GM12878 (cell line): ENCODE measurements around the gene KMO. TPM values are rescaled to one million over a fixed set of nuclear protein-coding genes. Genes with fewer than 3 reads are reported as not detected.

Experiments used
- ATAC-seq: fragments of 200-7000 bp; cut with Tn5 transposase; 3 replicates; pipeline ENCODE4 v1.9.1; 2020; ENCODE audit warnings: mild to moderate bottlenecking, moderate library complexity
- BruUV-seq: library from RNA; stranded (reverse); fragments of 400-500 nt; replicated peaks from 2 replicates; lab custom pipeline; 2021; lab: Mats Ljungman, UMichigan
- CTCF ChIA-PET: fragments of 300-600 bp; sonication (Branson Sonifier 250); formaldehyde crosslinking; extraction: SDS; loops from one replicate; lab custom pipeline; 2021; ENCODE audit warnings: inconsistent platforms; lab: Yijun Ruan, JAX
- POLR2A ChIA-PET: fragments of 350-600 bp; formaldehyde crosslinking; extraction: SDS; loops from one replicate; lab custom pipeline; 2021; ENCODE audit warnings: inconsistent platforms; lab: Charles Lee
- RAD21 ChIA-PET: fragments of 300-600 bp; sonication (Branson Sonifier 250); formaldehyde crosslinking; loops from one replicate; lab custom pipeline; 2023; ENCODE audit warnings: antibody characterized with exemption; ENCODE audit not compliant: unreplicated experiment; lab: Charles Lee
- SMC1A ChIA-PET: fragments of 300-600 bp; sonication (Branson Sonifier 250); formaldehyde crosslinking; loops from one replicate; lab custom pipeline; 2023; ENCODE audit not compliant: unreplicated experiment, uncharacterized antibody; lab: Charles Lee
- DNase-seq: peaks from one replicate; pipeline ENCODE4 v3.0.0-alpha.2; 2011; ENCODE audit warnings: low read depth, low spot score
- FAIRE-seq: peaks from 3 replicates; lab custom pipeline; 2011; peaks lifted over from hg19 to GRCh38; lab: Jason Lieb, UNC
- H2AFZ ChIP-seq: 2 replicates; pipeline ENCODE4 v1.6.0; 2011; ENCODE audit warnings: low read depth, low read length, control low read depth; ENCODE audit not compliant: control insufficient read depth
- H3K27ac ChIP-seq: 2 replicates; pipeline ENCODE4 v1.5.1; 2011; ENCODE audit warnings: control low read depth; ENCODE audit not compliant: control insufficient read depth, insufficient read depth
- H3K27me3 ChIP-seq, 2 experiments: replicated peaks in 1 of 2; 2 replicates each; pipeline versions ENCODE4 v1.6.0 to v1.6.1; 2011; ENCODE audit warnings: low read length in 1 of 2; ENCODE audit not compliant: control insufficient read depth in 2 of 2, insufficient read depth in 2 of 2
- H3K36me3 ChIP-seq, 2 experiments: 2 replicates each; pipeline ENCODE4 v1.5.1; 2011; ENCODE audit warnings: low read length in 1 of 2; ENCODE audit not compliant: control insufficient read depth in 2 of 2, insufficient read depth in 2 of 2
- H3K4me1 ChIP-seq: 2 replicates; pipeline ENCODE4 v1.6.1; 2011; ENCODE audit warnings: mild to moderate bottlenecking, low read length, moderate library complexity, mixed read lengths; ENCODE audit not compliant: control insufficient read depth, insufficient read depth
- H3K4me2 ChIP-seq: 2 replicates; pipeline ENCODE4 v1.6.0; 2011; ENCODE audit warnings: control low read depth; ENCODE audit not compliant: control insufficient read depth, insufficient read depth
- H3K4me3 ChIP-seq: fragments of 200-600 bp; sonication (generic); 2 replicates; pipeline ENCODE4 v1.5.1; 2016
- H3K79me2 ChIP-seq: 2 replicates; pipeline ENCODE4 v1.6.0; 2011; ENCODE audit warnings: low read length; ENCODE audit not compliant: control insufficient read depth, insufficient read depth
- H3K9ac ChIP-seq: 2 replicates; pipeline ENCODE4 v1.8.0; 2011; ENCODE audit warnings: low read length, control low read depth, mixed read lengths; ENCODE audit not compliant: control insufficient read depth, insufficient read depth
- H3K9me3 ChIP-seq: replicated peaks from 3 replicates; pipeline ENCODE4 v1.5.1; 2011; ENCODE audit warnings: mild to moderate bottlenecking, low read length; ENCODE audit not compliant: control insufficient read depth, insufficient read depth
- H4K20me1 ChIP-seq: 2 replicates; pipeline ENCODE4 v1.6.0; 2011; ENCODE audit not compliant: control insufficient read depth, insufficient read depth
- REST ChIP-seq: IDR thresholded peaks from 2 replicates; pipeline ENCODE4 v1.6.1; 2012; ENCODE audit warnings: mild to moderate bottlenecking, low read depth, low read length
- ZNF217 ChIP-seq: fragments of 450-650 bp; IDR thresholded peaks from 2 replicates; pipeline ENCODE4 v1.6.1; 2017; ENCODE audit warnings: antibody characterized with exemption, mild to moderate bottlenecking
- WGBS: methylation state at CpG from one replicate; pipeline ENCODE4 v1.1.6; 2016; ENCODE audit warnings: low lambda C conversion rate; ENCODE audit not compliant: insufficient replicate concordance, insufficient coverage; ENCODE audit errors: missing lambda C conversion rate; 5-methylcytosine and 5-hydroxymethylcytosine counted together
- in situ Hi-C: fragments of 300-500 bp; cut with MboI; formaldehyde crosslinking; loops from 9 replicates; pipeline ENCODE4 v1.14.3; 2018; ENCODE audit warnings: mixed read lengths
- intact Hi-C: fragments of 100-400 bp; cut with micrococcal nuclease; formaldehyde crosslinking; loops from one replicate; pipeline ENCODE4 v1.14.2; 2022; ENCODE audit not compliant: unreplicated experiment
- polyA plus RNA-seq, 11 experiments: library from polyadenylated mRNA; depleted of rRNA in 4 of 11; unstranded in 6 of 11; stranded (reverse) in 5 of 11; fragments of >200 nt; fragmentation: Nextera tagmentation in 4 of 11; fragmentation: Illumina TruSeq in 1 of 11; extraction: Ambion mirVana in 4 of 11; extraction: Trizol in 1 of 11; gene quantifications; 1 replicate in 1 of 11; 2 replicates in 10 of 11; pipeline versions ENCODE4 v1.2.1 to v1.2.3, GENCODE V29; 2011 to 2016; ENCODE audit warnings: inconsistent platforms in 2 of 11, missing spikeins in 2 of 11, low read depth in 1 of 11
- total RNA-seq, 4 experiments: library from RNA; depleted of rRNA in 3 of 4; stranded (reverse); fragments of >200 nt in 3 of 4; fragmentation: Illumina TruSeq in 1 of 4; extraction: Trizol in 1 of 4; gene quantifications; 2 replicates each; pipeline versions ENCODE4 v1.2.1 to v1.2.3, GENCODE V29; 2013 to 2021
- TF ChIP-seq, protein P1 (sequence below): IDR thresholded peaks from 2 replicates; pipeline ENCODE4 v1.6.1; 2012; ENCODE audit warnings: improper control_type of control experiment, low read depth, low read length; ENCODE audit not compliant: insufficient replicate concordance

Gene KMO
- total and polyA plus RNA-seq, 10 of the 15 experiments (the other 5 are each of a cell fraction or from before 2014, with no cell fraction given), result 0.68 to 5.9 (median 1.5) TPM

- TF ChIP-seq REST, result no peak
- TF ChIP-seq, protein P1, sequence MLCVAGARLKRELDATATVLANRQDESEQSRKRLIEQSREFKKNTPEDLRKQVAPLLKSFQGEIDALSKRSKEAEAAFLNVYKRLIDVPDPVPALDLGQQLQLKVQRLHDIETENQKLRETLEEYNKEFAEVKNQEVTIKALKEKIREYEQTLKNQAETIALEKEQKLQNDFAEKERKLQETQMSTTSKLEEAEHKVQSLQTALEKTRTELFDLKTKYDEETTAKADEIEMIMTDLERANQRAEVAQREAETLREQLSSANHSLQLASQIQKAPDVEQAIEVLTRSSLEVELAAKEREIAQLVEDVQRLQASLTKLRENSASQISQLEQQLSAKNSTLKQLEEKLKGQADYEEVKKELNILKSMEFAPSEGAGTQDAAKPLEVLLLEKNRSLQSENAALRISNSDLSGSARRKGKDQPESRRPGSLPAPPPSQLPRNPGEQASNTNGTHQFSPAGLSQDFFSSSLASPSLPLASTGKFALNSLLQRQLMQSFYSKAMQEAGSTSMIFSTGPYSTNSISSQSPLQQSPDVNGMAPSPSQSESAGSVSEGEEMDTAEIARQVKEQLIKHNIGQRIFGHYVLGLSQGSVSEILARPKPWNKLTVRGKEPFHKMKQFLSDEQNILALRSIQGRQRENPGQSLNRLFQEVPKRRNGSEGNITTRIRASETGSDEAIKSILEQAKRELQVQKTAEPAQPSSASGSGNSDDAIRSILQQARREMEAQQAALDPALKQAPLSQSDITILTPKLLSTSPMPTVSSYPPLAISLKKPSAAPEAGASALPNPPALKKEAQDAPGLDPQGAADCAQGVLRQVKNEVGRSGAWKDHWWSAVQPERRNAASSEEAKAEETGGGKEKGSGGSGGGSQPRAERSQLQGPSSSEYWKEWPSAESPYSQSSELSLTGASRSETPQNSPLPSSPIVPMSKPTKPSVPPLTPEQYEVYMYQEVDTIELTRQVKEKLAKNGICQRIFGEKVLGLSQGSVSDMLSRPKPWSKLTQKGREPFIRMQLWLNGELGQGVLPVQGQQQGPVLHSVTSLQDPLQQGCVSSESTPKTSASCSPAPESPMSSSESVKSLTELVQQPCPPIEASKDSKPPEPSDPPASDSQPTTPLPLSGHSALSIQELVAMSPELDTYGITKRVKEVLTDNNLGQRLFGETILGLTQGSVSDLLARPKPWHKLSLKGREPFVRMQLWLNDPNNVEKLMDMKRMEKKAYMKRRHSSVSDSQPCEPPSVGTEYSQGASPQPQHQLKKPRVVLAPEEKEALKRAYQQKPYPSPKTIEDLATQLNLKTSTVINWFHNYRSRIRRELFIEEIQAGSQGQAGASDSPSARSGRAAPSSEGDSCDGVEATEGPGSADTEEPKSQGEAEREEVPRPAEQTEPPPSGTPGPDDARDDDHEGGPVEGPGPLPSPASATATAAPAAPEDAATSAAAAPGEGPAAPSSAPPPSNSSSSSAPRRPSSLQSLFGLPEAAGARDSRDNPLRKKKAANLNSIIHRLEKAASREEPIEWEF, result no peak
These were observed 97.8 kb downstream of the KMO start (continued) for GRCh38 chr1:241630005-241630404.

GRCh38 chr1:241630476-241630875 lies 98.3 kb downstream of the KMO start:
- H3K27me3 ChIP-seq, result no peaks in the 10 kb centered on the region
- DNase-seq (no peak), FAIRE-seq (no peak), ATAC-seq (no peak)
- H4K20me1 ChIP-seq, result no peaks in the 10 kb centered on the region
- no peak overlapping the region for H3K27ac ChIP-seq
- TF ChIP-seq ZNF217, result no peak
- intact Hi-C loops, result no loop called here
- SMC1A ChIA-PET, result interaction anchor here (1.8 kb wide), 1 partner anchor 20 kb away, joined by 7 read pairs; no protein-coding TSS in a partner anchor
- H3K9ac ChIP-seq, result no peak overlapping the region
- in situ Hi-C loops, result no loop called here
- no peak overlapping the region for H3K4me3 ChIP-seq
- H2AFZ ChIP-seq, result no peak overlapping the region
- H3K4me1 ChIP-seq, result peaks cover 3% of the 10 kb centered on the region
- H3K4me2 ChIP-seq, result no peak overlapping the region
- peaks cover 3% of the 10 kb centered on the region for H3K79me2 ChIP-seq
- POLR2A ChIA-PET, result no interaction called here
- H3K36me3 ChIP-seq, result no peaks in the 10 kb centered on the region; a peak in 1 of 4 replicates
- H3K9me3 ChIP-seq, result no peaks in the 10 kb centered on the region
- RAD21 ChIA-PET, result no interaction called here
- 97% methylated on average over 1 of the region's 1 CpG for WGBS
- CTCF ChIA-PET, result interaction anchor here (2.1 kb wide), 1 partner anchor 19 kb away, joined by 16 read pairs; no protein-coding TSS in a partner anchor
- BruUV-seq, result no TSS peak
